HepG2 (cell line): Measurements from ENCODE around the gene FLVCR1. TPM values are rescaled to one million over a fixed set of nuclear protein-coding genes. Genes with fewer than 3 reads are reported as not detected.
A peak's percentile ranks its signal among the peaks of the same experiment; 100 is the strongest.

ENCODE experiments used
- ATAC-seq: fragments of 200-7000 bp; cut with Tn5 transposase; 3 replicates; pipeline ENCODE4 v1.9.1; 2020; ENCODE audit warnings: mild to moderate bottlenecking, moderate library complexity
- BruUV-seq: library from RNA; stranded (reverse); fragments of 400-500 nt; replicated peaks from 2 replicates; lab custom pipeline; 2021; lab: Mats Ljungman, UMichigan
- CTCF ChIA-PET: fragments of 300-600 bp; formaldehyde crosslinking; extraction: SDS; loops from one replicate; lab custom pipeline; 2021; ENCODE audit warnings: low total read pairs, inconsistent platforms, low intra/inter-chr PET ratio; lab: Yijun Ruan, JAX
- POLR2A ChIA-PET: fragments of 350-600 bp; sonication (Branson Sonifier 250); formaldehyde crosslinking; loops from one replicate; lab custom pipeline; 2020; ENCODE audit warnings: antibody characterized with exemption, inconsistent platforms; lab: Yijun Ruan, JAX
- DNase-seq: peaks from one replicate; pipeline ENCODE4 v3.0.0-alpha.2; 2015; ENCODE audit warnings: low spot score
- FAIRE-seq: peaks from 3 replicates; lab custom pipeline; 2011; peaks lifted over from hg19 to GRCh38; lab: Jason Lieb, UNC
- H2AFZ ChIP-seq: one replicate; pipeline ENCODE4 v1.6.1; 2011; ENCODE audit warnings: low read length, inconsistent platforms
- H3K27ac ChIP-seq: fragments of 300-600 bp; 3 replicates; pipeline ENCODE4 v1.8.0; 2011; ENCODE audit warnings: mixed run types, mild to moderate bottlenecking, mixed read lengths, low read length, inconsistent platforms; ENCODE audit not compliant: insufficient read depth; ENCODE audit errors: extremely low read length
- H3K27me3 ChIP-seq, 2 experiments: fragments of 200-600 bp in 1 of 2; 2 replicates in 1 of 2; 3 replicates in 1 of 2; pipeline versions ENCODE4 v1.6.0 to v1.8.0; 2011; ENCODE audit warnings: low read length in 2 of 2, mild to moderate bottlenecking in 2 of 2, moderate library complexity in 2 of 2, inconsistent platforms in 1 of 2; ENCODE audit not compliant: insufficient read depth in 2 of 2, control insufficient read depth in 1 of 2
- H3K36me3 ChIP-seq, 2 experiments: fragments of 200-600 bp in 1 of 2; replicated peaks in 1 of 2; 2 replicates in 1 of 2; 3 replicates in 1 of 2; pipeline versions ENCODE4 v1.5.1 to v1.8.0; 2011; ENCODE audit warnings: low read length in 2 of 2, inconsistent platforms in 1 of 2; ENCODE audit not compliant: insufficient read depth in 2 of 2, control insufficient read depth in 1 of 2
- H3K4me1 ChIP-seq: 2 replicates; pipeline ENCODE4 v1.5.1; 2012; ENCODE audit warnings: low read length, inconsistent platforms; ENCODE audit not compliant: insufficient read depth
- H3K4me2 ChIP-seq: 2 replicates; pipeline ENCODE4 v1.6.0; 2011; ENCODE audit warnings: low read depth, low read length, inconsistent platforms
- H3K4me3 ChIP-seq, 3 experiments: fragments of 200-600 bp in 1 of 3; sonication (generic), shearing (Covaris generic) in 1 of 3; replicated peaks in 1 of 3; 2 replicates each; pipeline ENCODE4 v1.5.1; 2011 to 2016; ENCODE audit warnings: low read length in 3 of 3, inconsistent platforms in 2 of 3, low read depth in 2 of 3, mild to moderate bottlenecking in 2 of 3, control low read depth in 1 of 3, mixed read lengths in 1 of 3; ENCODE audit not compliant: insufficient read depth in 1 of 3
- H3K79me2 ChIP-seq: one replicate; pipeline ENCODE4 v1.6.1; 2011; ENCODE audit warnings: low read length, inconsistent platforms; ENCODE audit not compliant: insufficient read depth
- H3K9ac ChIP-seq: 2 replicates; pipeline ENCODE4 v1.6.0; 2011; ENCODE audit warnings: mild to moderate bottlenecking, low read depth, low read length, inconsistent platforms; ENCODE audit not compliant: insufficient read depth
- H3K9me3 ChIP-seq: 2 replicates; pipeline ENCODE4 v1.5.1; 2012; ENCODE audit warnings: mild to moderate bottlenecking, low read length
- H4K20me1 ChIP-seq: 2 replicates; pipeline ENCODE4 v1.6.0; 2011; ENCODE audit warnings: inconsistent platforms, mild to moderate bottlenecking, low read length, moderate library complexity; ENCODE audit not compliant: insufficient read depth
- AKAP8 ChIP-seq: sonication (generic); formaldehyde crosslinking; IDR thresholded peaks from 2 replicates; pipeline ENCODE4 v1.5.1; 2020; ENCODE audit warnings: mild to moderate bottlenecking, missing genetic modification reagents
- ATAD3A ChIP-seq: sonication (generic); formaldehyde crosslinking; IDR thresholded peaks from 2 replicates; pipeline ENCODE4 v1.4.0; 2020; ENCODE audit warnings: missing genetic modification reagents
- CEBPZ ChIP-seq: IDR thresholded peaks from 2 replicates; pipeline ENCODE4 v1.6.1; 2012; ENCODE audit warnings: low read length, improper control_type of control experiment
- EEA1 ChIP-seq: sonication (generic); formaldehyde crosslinking; IDR thresholded peaks from 2 replicates; pipeline ENCODE4 v1.5.1; 2020; ENCODE audit warnings: mild to moderate bottlenecking, missing genetic modification reagents, borderline replicate concordance
- HNF4A ChIP-seq: sonication (generic); formaldehyde crosslinking; IDR thresholded peaks from 2 replicates; pipeline ENCODE4 v1.4.0; 2020; ENCODE audit warnings: missing genetic modification reagents
- IRF9 ChIP-seq: sonication (generic); formaldehyde crosslinking; IDR thresholded peaks from 2 replicates; pipeline ENCODE4 v1.8.0; 2022; ENCODE audit warnings: missing genetic modification reagents, mild to moderate bottlenecking, borderline replicate concordance
- SRF ChIP-seq: IDR thresholded peaks from 2 replicates; pipeline ENCODE4 v1.6.1; 2011; ENCODE audit warnings: mild to moderate bottlenecking, low read depth, low read length, moderate library complexity
- SUZ12 ChIP-seq: fragments of 150-350 bp; IDR thresholded peaks from 2 replicates; pipeline ENCODE4 v1.6.1; 2014; ENCODE audit warnings: low read depth, low read length
- TGIF2 ChIP-seq: IDR thresholded peaks from 2 replicates; pipeline ENCODE4 v1.6.1; 2016; ENCODE audit warnings: control low read depth, missing compliant biosample characterization
- XRCC5 ChIP-seq: fragments of 200-400 bp; formaldehyde crosslinking; optimal IDR thresholded peaks from 2 replicates; pipeline ENCODE3; 2017; ENCODE audit warnings: mild to moderate bottlenecking, low read length
- ZFP1 ChIP-seq: IDR thresholded peaks from 2 replicates; pipeline ENCODE4 v1.6.1; 2016
- ZMYM3 ChIP-seq: sonication (generic); formaldehyde crosslinking; IDR thresholded peaks from 2 replicates; pipeline ENCODE4 v1.5.1; 2020; ENCODE audit warnings: mild to moderate bottlenecking, missing genetic modification reagents
- ZNF138 ChIP-seq: sonication (generic); formaldehyde crosslinking; IDR thresholded peaks from 2 replicates; pipeline ENCODE4 v1.5.0; 2020; ENCODE audit warnings: mild to moderate bottlenecking, low read depth, missing genetic modification reagents
- ZNF790 ChIP-seq: sonication (generic); formaldehyde crosslinking; IDR thresholded peaks from 2 replicates; pipeline ENCODE4 v1.8.0; 2022; ENCODE audit warnings: missing genetic modification reagents, mild to moderate bottlenecking, borderline replicate concordance
- ZNF878 ChIP-seq: sonication (generic); formaldehyde crosslinking; IDR thresholded peaks from 2 replicates; pipeline ENCODE4 v1.8.1; 2023; ENCODE audit warnings: mild to moderate bottlenecking, missing genetic modification reagents, moderate library complexity
- WGBS: methylation state at CpG from one replicate; pipeline ENCODE4 v1.1.6; 2017; ENCODE audit warnings: low lambda C conversion rate; 5-methylcytosine and 5-hydroxymethylcytosine counted together
- in situ Hi-C: cut with HindIII; loops from 2 replicates; pipeline ENCODE4 v1.10.0; 2017; ENCODE audit warnings: low pct_unique_long_range_greater_than_20kb; ENCODE audit not compliant: extremely low pct_ligation_motif_present
- intact Hi-C: fragments of 100-400 bp; cut with micrococcal nuclease; formaldehyde crosslinking; loops from one replicate; pipeline ENCODE4 v1.10.0; 2022; ENCODE audit not compliant: unreplicated experiment
- polyA plus RNA-seq, 8 experiments: library from polyadenylated mRNA; depleted of rRNA in 3 of 8; stranded (reverse) in 7 of 8; unstranded in 1 of 8; fragments of >200 nt; fragmentation: Illumina TruSeq in 4 of 8; extraction: Trizol in 4 of 8; gene quantifications; 2 replicates each; pipeline versions ENCODE4 v1.2.1 to v1.2.3, GENCODE V29; 2011 to 2016; ENCODE audit warnings: low read depth in 4 of 8, missing spikeins in 1 of 8, mixed read lengths in 1 of 8; ENCODE audit not compliant: insufficient read depth in 1 of 8
- total RNA-seq, 5 experiments: library from RNA; depleted of rRNA; stranded (reverse); fragments of >200 nt; fragmentation: Illumina TruSeq; extraction: Trizol; gene quantifications; 2 replicates each; pipeline ENCODE4 v1.2.3, GENCODE V29; 2016; ENCODE audit warnings: low read depth in 1 of 5

FLVCR1 gene
- total and polyA plus RNA-seq, 2 of the 13 experiments (the other 11 are each of a cell fraction or from before 2014, with no cell fraction given), result 14.8 to 39.8 TPM

GRCh38 chr1:212935387-212935981 lies 77.4 kb downstream of the FLVCR1 start:
- 69% methylated on average over 7 of the region's 7 CpGs for whole genome bisulfite sequencing
- Histone ChIP-seq H3K9ac (no peak overlapping the region), H3K4me1 (peaks cover 50% of the 10 kb centered on the region), H3K79me2 (no peaks in the 10 kb centered on the region), H2AFZ (no peak overlapping the region), H3K36me3 (no peaks in the 10 kb centered on the region), H3K4me3 (no peak overlapping the region), H4K20me1 (no peaks in the 10 kb centered on the region), H3K4me2 (peak overlapping the region; percentile 24; the same call in 1 of the 2 replicates), H3K27ac (no peak overlapping the region)
- DNase-seq (peak; percentile 42), ATAC-seq (peak; percentile 42), FAIRE-seq (no peak)
- in situ Hi-C loops, result no loop called here
- intact Hi-C loops, result no loop called here
- no TSS peak for BruUV-seq
- POLR2A ChIA-PET, result no interaction called here
- TF ChIP-seq IRF9, result no peak
- TF ChIP-seq SRF, result no peak
- TF ChIP-seq TGIF2 (CRISPR knock-in tag), result no peak
- no peak for TF ChIP-seq ZNF138
- no peak for TF ChIP-seq XRCC5
- TF ChIP-seq ATAD3A (CRISPR knock-in tag), result no peak
- TF ChIP-seq ZFP1 (CRISPR knock-in tag), result peak; percentile 97; the same call in 1 of the 2 replicates
- no peak for TF ChIP-seq CEBPZ
- no peak for TF ChIP-seq ZNF790 (CRISPR knock-in tag)
- no peak for TF ChIP-seq AKAP8 (CRISPR knock-in tag)
- TF ChIP-seq EEA1 (CRISPR knock-in tag), result no peak
- no peak for TF ChIP-seq SUZ12
- TF ChIP-seq ZMYM3 (CRISPR knock-in tag), result no peak
- TF ChIP-seq HNF4A (CRISPR knock-in tag), result peak; percentile 15; the same call in 1 of the 2 replicates
- no peak for TF ChIP-seq ZNF878 (CRISPR knock-in tag)
- TF ChIP-seq, all 625 proteins: peak for 2
- no peaks in the 10 kb centered on the region for H3K27me3 ChIP-seq
- CTCF ChIA-PET, result no interaction called here
- H3K9me3 ChIP-seq, result no peaks in the 10 kb centered on the region
